ENCODE results near the gene VPS45.

DNA sequence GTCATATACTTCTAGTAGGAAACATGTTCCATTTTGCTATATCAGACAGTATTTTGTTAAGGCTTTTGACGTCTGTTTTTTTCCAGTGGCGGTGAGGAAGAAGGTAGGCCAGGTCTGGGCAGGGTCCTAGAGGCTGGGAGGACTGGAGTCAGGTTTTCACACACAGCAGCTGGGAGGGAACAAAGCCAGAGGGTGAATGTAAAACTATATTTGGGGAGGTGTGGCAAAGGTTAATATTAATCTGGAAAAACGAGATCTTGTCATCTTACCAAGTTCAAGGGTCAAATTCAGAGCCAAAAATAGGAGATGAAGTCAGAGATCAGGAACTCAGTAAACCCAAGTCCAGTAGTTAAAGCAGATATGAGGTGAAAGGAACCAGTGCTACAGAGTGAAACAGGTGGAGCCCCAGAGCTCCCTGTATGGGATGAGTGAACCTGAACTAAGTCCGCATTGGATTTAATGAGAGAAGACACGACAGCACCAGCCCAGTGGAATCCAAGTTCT, 46.3 kb upstream of the VPS45 start:
- TF ChIP-seq POLR2A (IDR thresholded peaks at IDR 0.05): no peak
- TF ChIP-seq, protein P1, sequence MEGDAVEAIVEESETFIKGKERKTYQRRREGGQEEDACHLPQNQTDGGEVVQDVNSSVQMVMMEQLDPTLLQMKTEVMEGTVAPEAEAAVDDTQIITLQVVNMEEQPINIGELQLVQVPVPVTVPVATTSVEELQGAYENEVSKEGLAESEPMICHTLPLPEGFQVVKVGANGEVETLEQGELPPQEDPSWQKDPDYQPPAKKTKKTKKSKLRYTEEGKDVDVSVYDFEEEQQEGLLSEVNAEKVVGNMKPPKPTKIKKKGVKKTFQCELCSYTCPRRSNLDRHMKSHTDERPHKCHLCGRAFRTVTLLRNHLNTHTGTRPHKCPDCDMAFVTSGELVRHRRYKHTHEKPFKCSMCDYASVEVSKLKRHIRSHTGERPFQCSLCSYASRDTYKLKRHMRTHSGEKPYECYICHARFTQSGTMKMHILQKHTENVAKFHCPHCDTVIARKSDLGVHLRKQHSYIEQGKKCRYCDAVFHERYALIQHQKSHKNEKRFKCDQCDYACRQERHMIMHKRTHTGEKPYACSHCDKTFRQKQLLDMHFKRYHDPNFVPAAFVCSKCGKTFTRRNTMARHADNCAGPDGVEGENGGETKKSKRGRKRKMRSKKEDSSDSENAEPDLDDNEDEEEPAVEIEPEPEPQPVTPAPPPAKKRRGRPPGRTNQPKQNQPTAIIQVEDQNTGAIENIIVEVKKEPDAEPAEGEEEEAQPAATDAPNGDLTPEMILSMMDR (IDR thresholded peaks at IDR 0.05): no peak
- no peak for TF ChIP-seq EP300 (IDR thresholded peaks at IDR 0.05)

Measured in tibial nerve (tissue), 4 donors.